ENCODE measurements around the gene MSRB2.

DNA sequence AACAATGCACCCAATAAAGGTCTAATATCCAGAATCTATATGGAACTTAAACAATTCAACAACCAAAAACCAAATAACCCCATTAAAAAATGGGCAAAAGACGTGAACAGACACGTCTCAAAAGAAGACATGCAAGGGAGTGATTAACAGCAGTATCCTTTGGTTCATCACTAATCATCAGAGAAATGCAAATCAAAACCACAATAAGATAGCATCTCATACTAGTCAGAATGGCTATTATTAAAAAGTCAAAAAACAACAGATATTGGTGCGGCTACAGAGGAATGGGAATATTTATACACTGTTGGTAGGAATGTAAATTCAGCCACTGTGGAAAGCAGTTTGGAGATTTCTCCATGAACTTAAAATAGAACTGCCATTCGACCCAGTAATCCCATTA is 46.6 kb downstream of the MSRB2 start:
- TF ChIP-seq POLR2A (IDR thresholded peaks at IDR 0.05; ENCODE audit: low read length) (no peak), GATA1 (IDR thresholded peaks at IDR 0.05; ENCODE audit: low read depth, low read length) (no peak)
